ENCODE data around the gene PI4KA.

DNA sequence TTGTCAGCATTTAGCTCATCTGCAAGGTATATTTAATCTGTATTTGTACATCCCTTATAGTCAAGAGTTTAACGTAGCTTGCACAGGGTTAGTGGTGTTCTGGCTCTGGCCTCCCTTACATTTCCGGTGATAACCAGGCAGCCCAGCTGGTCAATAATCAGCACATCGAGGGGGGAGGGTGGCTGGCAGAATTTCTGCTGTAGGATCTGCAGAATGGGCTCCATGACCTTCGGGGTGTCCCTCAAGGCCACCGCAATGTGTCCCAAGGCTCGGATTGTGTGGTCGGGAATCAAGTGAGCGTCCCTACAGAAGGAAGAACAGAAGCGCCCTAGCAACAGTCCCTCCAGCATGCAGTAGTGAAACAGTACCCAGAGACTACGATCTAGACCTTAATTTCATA, 59.6 kb downstream of the PI4KA start:
- TF ChIP-seq POLR2A (IDR thresholded peaks at IDR 0.05; ENCODE audit: low read length) (no peak), GATA1 (IDR thresholded peaks at IDR 0.05; ENCODE audit: low read depth, low read length) (no peak)
